ENCODE data around the gene ROCK1. TPM values are rescaled to one million over a fixed set of nuclear protein-coding genes. Genes with fewer than 3 reads are reported as not detected.

Gene ROCK1
- total RNA-seq, 1 donor from 2014 or later = 66.2 TPM

DNA sequence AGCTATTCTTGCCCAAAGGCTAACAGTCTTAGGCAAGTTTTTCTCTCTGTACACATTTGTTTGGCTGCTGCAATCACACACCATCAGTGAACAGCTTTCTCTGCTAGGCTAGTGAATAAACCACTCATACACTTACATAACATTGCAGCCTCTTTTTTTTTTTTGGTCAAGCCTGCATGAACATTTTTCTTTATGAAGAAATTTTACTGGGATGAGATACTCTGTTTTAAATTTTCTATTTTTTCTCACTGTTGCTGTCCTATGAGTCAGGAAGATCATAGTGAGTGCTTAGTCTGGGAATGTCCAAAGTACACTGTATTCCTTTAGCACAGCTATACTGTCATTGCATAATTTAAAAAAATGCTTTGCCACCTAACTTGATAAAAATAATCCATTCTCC lies 58.5 kb downstream of the ROCK1 start:
- no peaks in the 10 kb centered on the region for H3K4me1 Mint-ChIP-seq
- H2AFZ ChIP-seq (replicated peaks) = no peak overlapping the region
- no peak overlapping the region for H3K4me3 Mint-ChIP-seq
- H3K27ac Mint-ChIP-seq = no peak overlapping the region
- H4K20me1 ChIP-seq (ENCODE audit: low read depth) = peaks cover 3% of the 10 kb centered on the region
- no peaks in the 10 kb centered on the region for H3F3A ChIP-seq (ENCODE audit: low read depth)
- no peak overlapping the region for H3K9ac ChIP-seq
- no peaks in the 10 kb centered on the region for H3K9me3 Mint-ChIP-seq
- TF ChIP-seq EZH2phosphoT487 (IDR thresholded peaks at IDR 0.05) (no peak), EZH2 (IDR thresholded peaks at IDR 0.05) (no peak)
- TF ChIP-seq, protein P1, sequence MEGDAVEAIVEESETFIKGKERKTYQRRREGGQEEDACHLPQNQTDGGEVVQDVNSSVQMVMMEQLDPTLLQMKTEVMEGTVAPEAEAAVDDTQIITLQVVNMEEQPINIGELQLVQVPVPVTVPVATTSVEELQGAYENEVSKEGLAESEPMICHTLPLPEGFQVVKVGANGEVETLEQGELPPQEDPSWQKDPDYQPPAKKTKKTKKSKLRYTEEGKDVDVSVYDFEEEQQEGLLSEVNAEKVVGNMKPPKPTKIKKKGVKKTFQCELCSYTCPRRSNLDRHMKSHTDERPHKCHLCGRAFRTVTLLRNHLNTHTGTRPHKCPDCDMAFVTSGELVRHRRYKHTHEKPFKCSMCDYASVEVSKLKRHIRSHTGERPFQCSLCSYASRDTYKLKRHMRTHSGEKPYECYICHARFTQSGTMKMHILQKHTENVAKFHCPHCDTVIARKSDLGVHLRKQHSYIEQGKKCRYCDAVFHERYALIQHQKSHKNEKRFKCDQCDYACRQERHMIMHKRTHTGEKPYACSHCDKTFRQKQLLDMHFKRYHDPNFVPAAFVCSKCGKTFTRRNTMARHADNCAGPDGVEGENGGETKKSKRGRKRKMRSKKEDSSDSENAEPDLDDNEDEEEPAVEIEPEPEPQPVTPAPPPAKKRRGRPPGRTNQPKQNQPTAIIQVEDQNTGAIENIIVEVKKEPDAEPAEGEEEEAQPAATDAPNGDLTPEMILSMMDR (IDR thresholded peaks at IDR 0.05) = no peak
- H3K4me3 ChIP-seq = no peak overlapping the region
- no peaks in the 10 kb centered on the region for H3K27me3 ChIP-seq
- DNase-seq (ENCODE audit: low spot score) = no peak
- no peaks in the 10 kb centered on the region for H3K27me3 Mint-ChIP-seq (ENCODE audit: insufficient read depth, low read depth)
- no peak overlapping the region for H3K27ac ChIP-seq
- H3K36me3 ChIP-seq = no peaks in the 10 kb centered on the region
- peaks cover 15% of the 10 kb centered on the region for H3K79me2 ChIP-seq (ENCODE audit: low read depth)
- no peaks in the 10 kb centered on the region for H3K4me1 ChIP-seq
- H3K36me3 Mint-ChIP-seq = no peaks in the 10 kb centered on the region
- no peaks in the 10 kb centered on the region for H3K9me3 ChIP-seq (ENCODE audit: low read depth)
- no peak overlapping the region for H3K4me2 ChIP-seq

GRCh38 chr18:21052385-21052784 lies 59.2 kb downstream of the ROCK1 start:
- TF ChIP-seq, protein P1 (IDR thresholded peaks at IDR 0.05) = no peak
- no peak for TF ChIP-seq EZH2 (IDR thresholded peaks at IDR 0.05)
- TF ChIP-seq EZH2phosphoT487 (IDR thresholded peaks at IDR 0.05) = no peak
- Histone ChIP-seq H4K20me1 (ENCODE audit: low read depth) (peaks cover 3% of the 10 kb centered on the region), H3K36me3 (no peaks in the 10 kb centered on the region)

GRCh38 chr18:21051620-21052019 lies 60.0 kb downstream of the ROCK1 start:
- no peak overlapping the region for H3K27ac Mint-ChIP-seq
- no peaks in the 10 kb centered on the region for H3K36me3 ChIP-seq
- H3K27me3 ChIP-seq = no peaks in the 10 kb centered on the region
- H4K20me1 ChIP-seq (ENCODE audit: low read depth) = peaks cover 3% of the 10 kb centered on the region
- no peaks in the 10 kb centered on the region for H3K9me3 ChIP-seq (ENCODE audit: low read depth)
- H3K79me2 ChIP-seq (ENCODE audit: low read depth) = peaks cover 8% of the 10 kb centered on the region
- H3F3A ChIP-seq (ENCODE audit: low read depth) = no peaks in the 10 kb centered on the region
- no peak overlapping the region for H3K4me2 ChIP-seq
- no peak overlapping the region for H2AFZ ChIP-seq (replicated peaks)
- no peaks in the 10 kb centered on the region for H3K27me3 Mint-ChIP-seq (ENCODE audit: insufficient read depth, low read depth)
- H3K36me3 Mint-ChIP-seq = peaks cover 7% of the 10 kb centered on the region
- H3K9me3 Mint-ChIP-seq = no peaks in the 10 kb centered on the region
- H3K4me1 Mint-ChIP-seq = no peaks in the 10 kb centered on the region
- H3K27ac ChIP-seq = no peak overlapping the region
- H3K9ac ChIP-seq = no peak overlapping the region
- TF ChIP-seq EZH2phosphoT487 (IDR thresholded peaks at IDR 0.05) (no peak), EZH2 (IDR thresholded peaks at IDR 0.05) (no peak)
- TF ChIP-seq, protein P1 (IDR thresholded peaks at IDR 0.05) = no peak
- no peak for DNase-seq (ENCODE audit: low spot score)
- H3K4me3 ChIP-seq = no peak overlapping the region
- H3K4me1 ChIP-seq = no peaks in the 10 kb centered on the region
- H3K4me3 Mint-ChIP-seq = no peak overlapping the region

More at GRCh38 chr18:21052385-21052784, 59.2 kb downstream of the ROCK1 start:
- peak; percentile 3 for DNase-seq (ENCODE audit: low spot score)
- H3K27me3 Mint-ChIP-seq (ENCODE audit: insufficient read depth, low read depth) = no peaks in the 10 kb centered on the region
- no peak overlapping the region for H3K27ac ChIP-seq
- H3K4me1 Mint-ChIP-seq = no peaks in the 10 kb centered on the region
- no peaks in the 10 kb centered on the region for H3K9me3 Mint-ChIP-seq
- H3K4me1 ChIP-seq = no peaks in the 10 kb centered on the region
- no peaks in the 10 kb centered on the region for H3F3A ChIP-seq (ENCODE audit: low read depth)
- no peaks in the 10 kb centered on the region for H3K27me3 ChIP-seq
- H3K4me2 ChIP-seq = no peak overlapping the region
- H2AFZ ChIP-seq (replicated peaks) = no peak overlapping the region
- peaks cover 3% of the 10 kb centered on the region for H3K36me3 Mint-ChIP-seq
- no peak overlapping the region for H3K27ac Mint-ChIP-seq
- H3K9ac ChIP-seq = no peak overlapping the region
- H3K4me3 Mint-ChIP-seq = no peak overlapping the region
- no peaks in the 10 kb centered on the region for H3K9me3 ChIP-seq (ENCODE audit: low read depth)
- H3K79me2 ChIP-seq (ENCODE audit: low read depth) = peaks cover 8% of the 10 kb centered on the region
- no peak overlapping the region for H3K4me3 ChIP-seq
